Measurements from ENCODE around the gene ELAVL1.

DNA sequence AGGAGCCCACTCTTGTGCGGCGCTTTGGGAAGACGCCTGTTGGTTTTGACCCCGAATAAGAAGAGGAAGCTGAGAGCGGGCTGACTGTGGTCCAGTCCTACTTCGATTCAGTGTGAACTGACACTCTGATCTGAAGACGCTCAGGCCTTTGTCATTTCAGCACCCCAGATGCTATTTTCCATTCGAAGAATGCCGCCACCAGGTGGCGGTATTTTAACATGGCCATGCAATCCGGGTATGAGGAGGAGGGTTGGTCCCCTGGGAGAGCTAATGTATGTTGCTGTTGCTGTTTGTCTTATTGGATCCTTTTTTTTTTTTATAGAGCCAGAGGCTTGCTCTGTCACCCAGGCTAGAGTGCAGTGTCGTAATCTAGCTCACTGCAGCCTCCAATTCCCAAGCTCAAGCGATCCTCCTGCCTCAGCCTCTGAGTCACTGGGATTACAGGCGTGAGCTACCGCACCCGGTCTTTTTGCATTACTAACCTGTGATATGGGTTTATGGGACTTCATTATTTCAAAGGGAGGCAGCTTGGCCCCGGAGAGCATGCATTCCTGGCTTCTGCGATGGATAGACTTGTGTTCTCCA, 61.2 kb downstream of the ELAVL1 start:
- no peak for TF ChIP-seq CREB1 (CRISPR knock-in tag; IDR thresholded peaks at IDR 0.05; ENCODE audit: low read depth)
- no peak for TF ChIP-seq JUNB (IDR thresholded peaks at IDR 0.05; ENCODE audit: unreplicated experiment)
- TF ChIP-seq, protein P1, sequence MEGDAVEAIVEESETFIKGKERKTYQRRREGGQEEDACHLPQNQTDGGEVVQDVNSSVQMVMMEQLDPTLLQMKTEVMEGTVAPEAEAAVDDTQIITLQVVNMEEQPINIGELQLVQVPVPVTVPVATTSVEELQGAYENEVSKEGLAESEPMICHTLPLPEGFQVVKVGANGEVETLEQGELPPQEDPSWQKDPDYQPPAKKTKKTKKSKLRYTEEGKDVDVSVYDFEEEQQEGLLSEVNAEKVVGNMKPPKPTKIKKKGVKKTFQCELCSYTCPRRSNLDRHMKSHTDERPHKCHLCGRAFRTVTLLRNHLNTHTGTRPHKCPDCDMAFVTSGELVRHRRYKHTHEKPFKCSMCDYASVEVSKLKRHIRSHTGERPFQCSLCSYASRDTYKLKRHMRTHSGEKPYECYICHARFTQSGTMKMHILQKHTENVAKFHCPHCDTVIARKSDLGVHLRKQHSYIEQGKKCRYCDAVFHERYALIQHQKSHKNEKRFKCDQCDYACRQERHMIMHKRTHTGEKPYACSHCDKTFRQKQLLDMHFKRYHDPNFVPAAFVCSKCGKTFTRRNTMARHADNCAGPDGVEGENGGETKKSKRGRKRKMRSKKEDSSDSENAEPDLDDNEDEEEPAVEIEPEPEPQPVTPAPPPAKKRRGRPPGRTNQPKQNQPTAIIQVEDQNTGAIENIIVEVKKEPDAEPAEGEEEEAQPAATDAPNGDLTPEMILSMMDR (conservative IDR thresholded peaks at IDR 0.05; ENCODE audit: low read depth in 2 of 2), result peak; percentile 85 to 90
- TF ChIP-seq POLR2AphosphoS5 (IDR thresholded peaks at IDR 0.05; ENCODE audit: low read depth), result no peak
- no peak for TF ChIP-seq EZH2phosphoT487 (IDR thresholded peaks at IDR 0.05; ENCODE audit: unreplicated experiment)
